K562 (cell line): ENCODE results near the gene IL15. TPM values are rescaled to one million over a fixed set of nuclear protein-coding genes. Genes with fewer than 3 reads are reported as not detected.

ENCODE experiments used
- BRCA1 ChIP-seq, 2 experiments: fragments of 450-650 bp in 1 of 2; sonication (generic) in 1 of 2; formaldehyde crosslinking in 1 of 2; IDR thresholded peaks; 2 replicates each; pipeline versions ENCODE4 v1.5.0 to v1.6.1; 2017 to 2020; ENCODE audit warnings: mild to moderate bottlenecking in 1 of 2, missing genetic modification reagents in 1 of 2
- RERE ChIP-seq: sonication (generic); formaldehyde crosslinking; IDR thresholded peaks from 2 replicates; pipeline ENCODE4 v1.8.0; 2023; ENCODE audit warnings: missing genetic modification reagents, mild to moderate bottlenecking, borderline replicate concordance
- ZNF592 ChIP-seq: fragments of 450-650 bp; IDR thresholded peaks from 2 replicates; pipeline ENCODE4 v1.6.1; 2017; ENCODE audit warnings: antibody characterized with exemption, mild to moderate bottlenecking
- polyA plus RNA-seq, 8 experiments: library from polyadenylated mRNA; depleted of rRNA in 4 of 8; stranded (reverse) in 5 of 8; unstranded in 3 of 8; fragments of >200 nt; fragmentation: Nextera tagmentation in 2 of 8; fragmentation: Illumina TruSeq in 1 of 8; extraction: Ambion mirVana in 2 of 8; extraction: Trizol in 1 of 8; gene quantifications; 2 replicates each; pipeline versions ENCODE4 v1.2.1 to v1.2.3, GENCODE V29; 2011 to 2014; ENCODE audit warnings: inconsistent platforms in 1 of 8, missing spikeins in 1 of 8
- total RNA-seq, 7 experiments: library from RNA; depleted of rRNA in 6 of 7; stranded (reverse); fragments of >200 nt in 6 of 7; fragmentation: Illumina TruSeq in 2 of 7; extraction: Trizol in 2 of 7; gene quantifications; 2 replicates each; pipeline versions ENCODE4 v1.2.1 to v1.2.3, GENCODE V29; 2011 to 2021; ENCODE audit warnings: low replicate concordance in 1 of 7

IL15 gene
- total and polyA plus RNA-seq, 9 of the 15 experiments (the other 6 are each of a cell fraction or from before 2014, with no cell fraction given) = 0.13 to 0.50 (median 0.34) TPM

- TF ChIP-seq ZNF592 = no peak
- no peak for TF ChIP-seq BRCA1 (IDR thresholded peaks at IDR 0.05)
- no peak for TF ChIP-seq BRCA1 (CRISPR knock-in tag; IDR thresholded peaks at IDR 0.05)
- TF ChIP-seq RERE (CRISPR knock-in tag) = no peak
- TF ChIP-seq, all 486 proteins: peak for 0
Measured at GRCh38 chr4:141595531-141595930, 40.9 kb upstream of the IL15 start (continued).
